Measurements from ENCODE around the gene CPEB2. TPM values are rescaled to one million over a fixed set of nuclear protein-coding genes. Genes with fewer than 3 reads are reported as not detected.

The CPEB2 gene
- total RNA-seq, 1 donor from 2014 or later: 26.9 TPM

DNA sequence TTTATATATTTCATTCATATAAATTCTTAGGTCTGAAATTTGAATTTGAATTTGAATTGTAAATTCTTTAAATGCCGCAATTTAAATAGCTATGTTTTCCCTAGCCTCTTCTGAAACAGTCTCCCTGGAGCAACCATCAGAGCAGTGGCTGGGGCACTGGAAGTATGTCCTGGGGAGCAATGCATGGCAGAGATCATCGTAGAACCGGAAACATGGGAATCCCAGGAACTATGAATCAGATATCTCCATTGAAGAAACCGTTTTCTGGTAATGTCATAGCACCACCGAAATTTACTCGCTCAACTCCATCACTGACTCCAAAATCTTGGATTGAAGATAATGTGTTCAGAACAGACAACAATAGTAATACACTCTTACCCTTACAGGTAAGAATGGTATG is 4.9 kb downstream of the CPEB2 start:
- no peak for FAIRE-seq

DNA sequence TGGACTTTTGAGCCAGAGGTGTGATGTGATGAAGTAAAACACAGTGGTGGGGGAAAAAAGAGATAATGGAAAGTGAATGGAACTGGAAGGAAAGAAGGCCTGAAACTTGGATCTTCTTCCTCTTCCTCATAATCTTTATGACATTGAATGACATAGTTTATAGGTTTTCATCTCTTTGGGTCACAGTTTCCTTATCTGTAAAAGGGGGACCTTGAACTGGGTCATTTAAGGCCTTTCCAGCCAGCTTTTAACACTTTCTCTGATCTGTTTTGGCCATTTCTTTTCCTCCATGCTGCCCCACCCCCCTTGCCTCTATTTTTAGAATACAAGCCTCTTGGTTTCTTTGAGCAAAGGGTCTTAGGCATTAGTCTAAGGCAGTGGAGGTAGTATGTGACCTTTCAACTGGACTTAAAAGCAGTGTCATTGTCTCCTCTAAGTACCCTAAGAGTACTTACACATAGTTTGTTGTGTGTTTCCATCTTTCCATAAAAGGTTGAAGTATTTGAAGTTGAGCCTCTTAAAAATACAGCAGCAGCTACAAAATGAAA is 7.8 kb downstream of the CPEB2 start:
- DNase-seq (ENCODE audit: low spot score in 2 of 2) (no peak), FAIRE-seq (no peak)

More for the DNA sequence above, 4.9 kb downstream of the CPEB2 start:
- DNase-seq (ENCODE audit: low spot score in 2 of 2): no peak

GRCh38 chr4:15011166-15011565 is 8.9 kb downstream of the CPEB2 start:
- FAIRE-seq (no peak), DNase-seq (ENCODE audit: low spot score in 2 of 2) (no peak)

DNA sequence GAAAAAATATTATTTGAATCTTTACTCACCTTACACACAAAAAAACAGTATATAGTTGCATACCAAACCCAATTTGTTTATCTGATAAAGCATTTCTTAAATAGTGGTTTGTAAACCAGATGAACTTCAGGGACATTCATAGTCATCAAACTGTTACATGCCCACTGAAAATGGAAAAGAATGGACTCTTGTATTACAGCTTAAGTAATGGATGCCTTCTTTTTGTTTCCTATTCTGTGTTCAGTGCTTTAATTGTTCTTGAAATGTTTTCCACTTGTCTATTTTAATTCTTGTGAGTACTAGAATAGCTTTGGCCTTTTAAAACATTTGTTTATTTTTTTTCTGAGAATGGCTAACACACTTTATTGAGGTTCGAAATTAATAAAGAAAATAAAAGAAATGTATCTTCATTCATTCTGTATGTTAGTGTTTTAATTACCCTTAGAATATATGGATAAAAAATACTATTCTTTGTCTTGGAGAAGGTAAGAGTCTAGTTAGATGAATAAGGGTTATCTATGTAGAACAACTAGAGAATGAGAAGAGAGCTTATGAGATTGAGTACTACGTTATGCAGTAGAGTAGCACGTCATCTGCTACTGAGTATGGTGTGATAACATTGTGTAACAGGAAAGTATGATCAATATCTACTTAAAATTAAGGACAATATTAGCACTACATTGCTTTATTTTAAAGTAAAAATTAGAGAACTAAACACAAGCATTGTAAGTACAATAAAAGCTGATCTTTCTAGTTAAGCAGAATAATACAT is 9.9 kb downstream of the CPEB2 start:
- FAIRE-seq (peak; percentile 50), DNase-seq (ENCODE audit: low spot score in 2 of 2) (no peak)

- FAIRE-seq (no peak), DNase-seq (ENCODE audit: low spot score in 2 of 2) (no peak)
These were observed 11.3 kb downstream of the CPEB2 start for GRCh38 chr4:15013585-15013984.

GRCh38 chr4:15015170-15015569 is 12.9 kb downstream of the CPEB2 start:
- DNase-seq (ENCODE audit: low spot score in 2 of 2) (no peak), FAIRE-seq (no peak)

GRCh38 chr4:15018361-15018760 is 16.1 kb downstream of the CPEB2 start:
- DNase-seq (ENCODE audit: low spot score in 2 of 2) (no peak), FAIRE-seq (no peak)

DNA sequence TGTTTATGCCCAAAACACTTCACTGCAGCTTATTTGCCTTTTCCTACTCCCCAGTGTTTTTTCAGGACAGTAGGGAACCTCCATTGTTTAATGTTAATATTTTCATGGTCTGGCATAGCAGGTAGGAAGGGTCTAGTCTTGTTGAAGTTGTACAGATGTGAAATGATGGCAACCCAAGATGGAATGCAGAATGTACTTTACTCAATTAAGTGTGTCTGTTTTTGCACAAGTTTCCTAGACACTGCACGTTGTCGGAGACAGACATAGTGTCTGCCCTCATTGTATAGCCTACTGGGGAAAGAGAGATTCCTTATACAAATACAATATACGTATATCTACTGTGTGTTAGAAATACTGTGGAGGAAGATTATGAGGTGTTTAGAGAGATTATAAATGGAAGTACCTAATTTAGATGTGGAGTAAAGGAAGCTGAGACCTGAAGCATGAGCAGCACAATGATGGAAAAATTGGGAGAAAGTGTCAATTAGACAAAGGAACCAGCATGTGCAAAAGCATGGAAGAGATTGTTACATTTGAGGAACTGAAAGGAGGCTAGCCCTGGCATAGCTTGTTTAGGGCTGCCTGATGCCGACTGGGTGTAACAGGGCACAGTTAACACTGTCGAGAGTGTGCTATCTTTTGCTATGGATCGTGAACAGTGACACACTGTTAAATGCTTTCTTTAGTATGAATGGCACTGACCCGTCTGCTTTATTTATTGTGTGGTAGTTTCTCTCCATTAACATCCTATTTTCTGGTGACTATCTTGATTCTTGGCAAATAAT is 18.4 kb downstream of the CPEB2 start:
- no peak for FAIRE-seq

DNA sequence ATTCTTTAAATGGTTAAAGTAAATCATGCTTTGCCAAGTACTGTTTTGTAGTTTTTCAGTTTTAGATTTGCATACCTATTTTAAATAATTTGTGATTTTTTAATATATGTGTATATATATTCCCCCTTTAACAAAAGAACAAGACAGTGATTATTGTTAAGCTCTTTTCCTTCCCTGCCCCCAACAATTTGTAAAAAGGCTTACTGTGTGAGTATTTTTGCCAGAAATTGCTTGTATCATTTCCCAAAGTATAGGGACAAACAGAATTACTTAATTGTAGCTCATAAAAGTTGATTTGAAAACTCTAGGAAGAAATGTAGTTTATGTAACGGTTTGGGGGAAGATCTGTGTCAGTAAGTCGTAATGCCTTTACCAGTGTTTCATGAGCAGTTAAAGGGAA is 19.0 kb downstream of the CPEB2 start:
- peak; percentile 47 for FAIRE-seq

More for the DNA sequence above, 18.4 kb downstream of the CPEB2 start:
- no peak for DNase-seq (ENCODE audit: low spot score in 2 of 2)

GRCh38 chr4:15021946-15022345 is 19.7 kb downstream of the CPEB2 start:
- DNase-seq (ENCODE audit: low spot score in 2 of 2): no peak
- FAIRE-seq: no peak

More for the DNA sequence above, 19.0 kb downstream of the CPEB2 start:
- DNase-seq (ENCODE audit: low spot score in 2 of 2): no peak

DNA sequence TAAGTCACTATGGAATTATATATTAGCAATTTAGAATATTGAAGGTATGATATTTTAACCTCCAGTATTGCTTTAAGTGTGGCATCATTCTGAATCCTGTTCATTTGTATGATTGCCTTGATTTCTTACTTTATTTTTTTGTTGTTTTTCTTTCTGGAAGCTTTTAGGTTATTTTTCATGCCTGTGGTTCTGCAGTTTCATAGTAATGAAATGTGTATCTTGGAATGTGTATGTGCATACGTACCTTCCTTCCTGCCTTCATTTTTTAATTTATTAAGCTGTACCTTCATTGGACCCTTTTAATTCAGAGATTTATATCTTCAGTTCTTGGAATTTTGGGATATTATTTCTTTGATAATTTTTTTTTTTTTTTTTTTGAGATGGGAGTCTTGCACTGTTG is 22.1 kb downstream of the CPEB2 start:
- no peak for FAIRE-seq
- DNase-seq (ENCODE audit: low spot score in 2 of 2): no peak

DNA sequence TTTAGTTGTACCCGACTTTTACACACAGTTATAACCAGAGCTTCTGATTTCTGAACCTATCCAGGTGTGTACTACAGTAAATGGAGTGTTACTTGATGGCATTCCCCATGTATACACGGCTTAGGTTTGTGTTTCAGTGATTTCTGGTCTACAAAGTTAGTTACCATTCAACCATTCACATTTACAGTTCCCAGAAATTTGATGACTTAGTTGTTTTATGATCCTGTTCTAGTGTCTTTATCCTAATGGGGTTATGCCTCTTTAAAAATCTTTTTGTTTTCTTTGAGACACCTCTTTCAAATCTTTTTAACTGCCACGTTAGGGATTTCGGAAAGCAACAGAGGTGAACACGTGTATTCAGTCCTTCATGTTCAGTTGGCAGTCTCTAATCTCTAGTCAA is 23.4 kb downstream of the CPEB2 start:
- FAIRE-seq (no peak), DNase-seq (ENCODE audit: low spot score in 2 of 2) (no peak)

DNA sequence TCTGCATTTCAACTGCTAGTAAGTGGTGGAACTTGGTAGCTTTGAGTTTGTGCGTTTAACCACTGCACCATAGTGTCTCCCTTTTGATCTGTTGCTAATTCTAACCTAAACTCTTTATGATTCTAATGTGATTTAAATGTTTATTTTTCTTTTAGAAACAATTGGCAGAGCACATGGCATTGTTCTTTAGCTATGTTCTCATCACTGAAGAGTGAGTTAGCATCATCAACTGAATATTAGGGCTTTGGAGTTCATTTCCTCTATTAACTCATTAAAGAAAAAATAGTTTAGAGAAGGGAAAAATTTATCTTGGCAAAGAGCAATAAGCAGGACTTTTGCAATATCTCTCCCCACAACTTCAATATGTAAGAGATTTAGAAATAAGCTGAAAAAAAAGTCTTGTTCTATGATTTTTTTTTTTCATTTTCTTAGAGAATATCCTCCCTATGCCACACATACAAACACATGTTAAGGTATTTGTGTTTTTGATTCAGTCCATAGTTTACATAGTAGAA is 25.7 kb downstream of the CPEB2 start:
- DNase-seq (ENCODE audit: low spot score in 2 of 2) (no peak), FAIRE-seq (no peak)

GRCh38 chr4:15031197-15031596 is 28.9 kb downstream of the CPEB2 start:
- FAIRE-seq (no peak), DNase-seq (ENCODE audit: low spot score in 2 of 2) (no peak)

- FAIRE-seq: no peak
- DNase-seq (ENCODE audit: low spot score in 2 of 2): no peak
These were observed 29.9 kb downstream of the CPEB2 start for GRCh38 chr4:15031993-15032675.

GRCh38 chr4:15034071-15034764 is 31.9 kb downstream of the CPEB2 start:
- DNase-seq (ENCODE audit: low spot score in 2 of 2): no peak
- FAIRE-seq: no peak

DNA sequence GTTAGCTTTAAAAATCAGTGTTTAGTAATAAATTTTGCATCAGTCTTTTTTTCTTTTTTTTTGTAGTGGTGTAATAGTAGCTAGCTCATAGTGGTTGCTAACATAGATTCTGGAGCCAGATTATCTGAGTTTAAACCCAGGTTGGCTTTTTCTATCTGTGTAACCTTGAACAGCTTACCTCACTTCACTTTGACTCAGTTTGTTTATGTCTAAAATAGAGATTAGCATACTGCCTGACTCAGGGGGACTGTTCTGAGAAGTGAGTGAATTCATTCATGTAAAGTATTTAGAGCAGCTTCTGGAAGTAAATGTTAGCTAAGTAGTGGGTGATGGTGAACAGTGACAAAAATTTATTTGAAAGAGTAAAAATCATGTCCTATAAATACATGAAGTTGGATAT is 32.9 kb downstream of the CPEB2 start:
- FAIRE-seq (no peak), DNase-seq (ENCODE audit: low spot score in 2 of 2) (no peak)

GRCh38 chr4:15037923-15038541 is 35.8 kb downstream of the CPEB2 start:
- DNase-seq (ENCODE audit: low spot score in 2 of 2): no peak
- FAIRE-seq: no peak

DNA sequence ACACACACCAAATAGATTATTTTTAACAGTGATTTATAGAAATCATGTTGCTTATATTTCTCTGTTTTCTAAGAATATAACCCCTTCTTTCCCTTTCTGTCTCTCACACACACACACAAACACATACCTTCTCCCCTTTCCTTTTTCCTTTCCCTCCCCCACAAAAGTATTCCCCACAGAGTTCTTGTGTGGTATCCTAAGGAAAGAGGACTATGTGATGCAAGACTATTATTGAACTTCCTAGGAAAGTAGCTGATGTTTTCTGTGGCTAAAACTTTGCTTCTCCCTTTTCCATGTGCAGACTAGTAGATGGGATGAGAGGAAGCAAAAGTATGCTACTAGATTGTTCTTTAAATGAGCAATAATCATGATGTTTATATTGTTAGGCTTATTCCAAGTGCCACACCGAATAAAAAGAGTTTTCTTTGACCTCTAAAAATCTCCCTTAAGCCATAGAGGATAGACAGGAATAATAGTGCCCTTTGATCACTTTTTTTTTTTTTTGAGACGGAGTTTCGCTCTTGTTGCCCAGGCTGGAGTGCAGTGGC is 38.7 kb downstream of the CPEB2 start:
- FAIRE-seq (no peak), DNase-seq (ENCODE audit: low spot score in 2 of 2) (no peak)

Data from frontal cortex (tissue), 4 donors.